T-helper 1 cell treated with Interleukin-12 subunit alpha and Interleukin-12 subunit beta and Interleukin-4 antibody, amounts not matched to agents 30 μg/mL and 1 μg/mL, for 36 hours (primary cell): ENCODE results near the gene TMEM132A.

Experiments used
- H3K27ac Mint-ChIP-seq: one replicate; pipeline ENCODE4 v1.8.0; 2021; ENCODE audit warnings: mild to moderate bottlenecking, mixed read lengths
- H3K27me3 Mint-ChIP-seq: one replicate; pipeline ENCODE4 v1.8.0; 2021; ENCODE audit warnings: low read depth, mixed read lengths
- H3K36me3 Mint-ChIP-seq: one replicate; pipeline ENCODE4 v1.8.0; 2021; ENCODE audit warnings: low read depth, mixed read lengths
- H3K4me1 Mint-ChIP-seq: one replicate; pipeline ENCODE4 v1.8.0; 2021; ENCODE audit warnings: low read depth, mixed read lengths
- H3K4me3 Mint-ChIP-seq: one replicate; pipeline ENCODE4 v1.8.0; 2021; ENCODE audit warnings: mild to moderate bottlenecking, moderate library complexity, mixed read lengths
- H3K9me3 Mint-ChIP-seq: one replicate; pipeline ENCODE4 v1.8.0; 2021; ENCODE audit warnings: mixed read lengths

TMEM132A gene

GRCh38 chr11:60934790-60935605 lies 10.7 kb downstream of the TMEM132A start:
- H3K9me3 Mint-ChIP-seq = no peaks in the 10 kb centered on the region
- no peaks in the 10 kb centered on the region for H3K36me3 Mint-ChIP-seq
- no peak overlapping the region for H3K4me3 Mint-ChIP-seq
- H3K27me3 Mint-ChIP-seq = peaks cover 1% of the 10 kb centered on the region
- H3K4me1 Mint-ChIP-seq = peaks cover under 1% of the 10 kb centered on the region
- no peak overlapping the region for H3K27ac Mint-ChIP-seq

DNA sequence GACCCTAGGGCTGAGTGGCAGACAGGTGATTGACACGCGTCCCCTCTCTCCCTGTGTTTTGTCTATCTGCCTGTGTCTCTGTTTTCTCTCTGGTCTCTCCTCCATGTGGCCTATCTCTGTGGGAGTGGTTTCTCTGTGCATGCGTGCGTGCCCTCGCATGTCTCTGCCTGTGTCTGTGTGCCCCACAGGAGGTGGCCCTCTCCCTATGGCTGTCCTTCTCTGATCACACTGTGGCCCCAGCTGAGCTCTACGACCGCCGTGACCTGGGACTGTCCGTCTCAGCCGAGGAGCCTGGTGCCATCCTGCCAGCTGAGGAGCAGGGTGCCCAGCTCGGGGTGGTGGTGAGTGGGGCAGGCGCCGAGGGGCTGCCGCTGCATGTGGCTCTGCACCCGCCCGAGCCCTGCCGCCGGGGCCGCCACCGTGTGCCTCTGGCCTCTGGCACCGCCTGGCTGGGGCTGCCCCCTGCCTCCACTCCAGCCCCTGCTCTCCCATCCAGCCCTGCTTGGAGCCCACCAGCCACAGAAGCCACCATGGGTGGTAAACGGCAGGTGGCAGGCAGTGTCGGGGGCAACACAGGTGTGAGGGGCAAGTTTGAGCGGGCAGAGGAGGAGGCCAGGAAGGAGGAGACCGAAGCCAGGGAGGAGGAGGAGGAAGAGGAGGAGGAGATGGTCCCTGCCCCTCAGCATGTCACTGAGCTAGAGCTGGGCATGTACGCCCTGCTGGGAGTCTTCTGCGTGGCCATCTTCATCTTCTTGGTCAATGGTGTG lies 11.6 kb downstream of the TMEM132A start:
- no peaks in the 10 kb centered on the region for H3K36me3 Mint-ChIP-seq
- no peaks in the 10 kb centered on the region for H3K27me3 Mint-ChIP-seq
- no peaks in the 10 kb centered on the region for H3K9me3 Mint-ChIP-seq
- H3K27ac Mint-ChIP-seq = no peak overlapping the region
- peaks cover 2% of the 10 kb centered on the region for H3K4me1 Mint-ChIP-seq
- no peak overlapping the region for H3K4me3 Mint-ChIP-seq

- no peak overlapping the region for H3K4me3 Mint-ChIP-seq
- H3K36me3 Mint-ChIP-seq = no peaks in the 10 kb centered on the region
- no peaks in the 10 kb centered on the region for H3K27me3 Mint-ChIP-seq
- no peaks in the 10 kb centered on the region for H3K9me3 Mint-ChIP-seq
- H3K27ac Mint-ChIP-seq = no peak overlapping the region
- peaks cover 2% of the 10 kb centered on the region for H3K4me1 Mint-ChIP-seq
Observed at GRCh38 chr11:60936467-60937143, 12.3 kb downstream of the TMEM132A start.

DNA sequence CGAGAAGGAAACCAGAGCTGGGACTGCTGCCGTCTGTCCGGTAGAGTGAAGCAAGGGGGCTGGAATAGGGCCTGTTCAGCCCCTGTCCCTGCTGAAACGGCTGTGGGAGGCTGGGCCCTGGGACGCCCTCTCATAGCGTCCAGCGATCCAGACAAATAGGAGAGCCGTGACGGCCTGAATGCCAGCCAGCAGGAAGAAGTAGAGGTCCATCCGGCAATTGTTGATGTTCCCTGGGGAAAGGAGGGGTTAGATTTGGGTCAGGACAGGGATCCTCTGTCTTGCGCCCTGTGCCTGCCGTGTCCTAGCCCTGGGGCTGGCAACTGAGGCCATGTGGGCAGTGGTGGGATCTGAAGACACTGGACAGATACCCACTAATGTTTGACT lies 12.9 kb downstream of the TMEM132A start:
- no peak overlapping the region for H3K4me3 Mint-ChIP-seq
- no peaks in the 10 kb centered on the region for H3K27me3 Mint-ChIP-seq
- H3K36me3 Mint-ChIP-seq = no peaks in the 10 kb centered on the region
- no peak overlapping the region for H3K27ac Mint-ChIP-seq
- H3K4me1 Mint-ChIP-seq = peaks cover 2% of the 10 kb centered on the region
- H3K9me3 Mint-ChIP-seq = no peaks in the 10 kb centered on the region

DNA sequence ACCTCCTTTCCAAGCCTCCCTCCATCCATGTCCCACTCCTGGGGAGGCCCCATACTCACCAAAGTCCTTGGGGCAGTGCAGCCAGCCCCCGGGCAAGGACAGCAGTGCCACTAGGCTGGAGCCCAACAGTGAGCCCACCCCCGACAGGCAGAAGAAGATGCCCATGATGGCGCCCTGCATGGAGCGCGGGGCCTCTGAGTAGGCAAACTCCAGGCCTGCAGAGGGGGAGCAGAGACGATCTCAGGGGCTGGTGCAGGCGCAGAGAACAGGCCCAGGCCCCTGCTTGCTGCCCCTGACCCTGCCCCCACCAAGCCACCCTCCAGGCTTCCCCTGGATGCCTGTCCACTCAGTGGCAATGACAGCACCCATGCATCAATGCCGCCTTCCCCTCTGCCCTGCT lies 13.6 kb downstream of the TMEM132A start:
- Mint-ChIP-seq H3K4me3 (no peak overlapping the region), H3K9me3 (no peaks in the 10 kb centered on the region), H3K27me3 (no peaks in the 10 kb centered on the region), H3K4me1 (peaks cover 2% of the 10 kb centered on the region), H3K36me3 (no peaks in the 10 kb centered on the region), H3K27ac (no peak overlapping the region)

- Mint-ChIP-seq H3K4me1 (peaks cover 2% of the 10 kb centered on the region), H3K27ac (no peak overlapping the region)
Observed at GRCh38 chr11:60938500-60938899, 14.2 kb downstream of the TMEM132A start.

DNA sequence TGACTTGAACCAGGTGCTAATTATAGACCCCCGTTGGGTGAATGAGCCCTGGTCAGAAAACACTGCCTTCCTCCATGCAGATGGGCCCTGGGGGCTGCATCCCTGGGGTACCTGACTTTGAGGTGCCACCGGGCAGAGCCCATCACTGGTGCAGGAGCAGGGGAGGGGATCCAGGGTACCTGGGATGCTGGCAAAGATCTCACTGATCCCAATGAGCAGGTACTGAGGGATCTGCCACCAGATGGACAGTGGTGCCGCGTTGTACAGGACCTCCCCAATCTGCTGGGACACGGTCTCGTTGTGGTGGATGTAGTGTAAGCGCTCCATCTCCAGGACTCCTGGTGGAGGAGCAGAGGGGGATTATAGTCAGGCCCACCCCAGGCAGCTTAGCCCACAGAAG lies 15.0 kb downstream of the TMEM132A start:
- Mint-ChIP-seq H3K27ac (no peak overlapping the region), H3K27me3 (no peaks in the 10 kb centered on the region), H3K4me1 (peaks cover 2% of the 10 kb centered on the region), H3K9me3 (no peaks in the 10 kb centered on the region), H3K4me3 (no peak overlapping the region), H3K36me3 (no peaks in the 10 kb centered on the region)

More at GRCh38 chr11:60938500-60938899, 14.2 kb downstream of the TMEM132A start:
- H3K27me3 Mint-ChIP-seq = no peaks in the 10 kb centered on the region
- H3K9me3 Mint-ChIP-seq = no peaks in the 10 kb centered on the region
- no peak overlapping the region for H3K4me3 Mint-ChIP-seq
- H3K36me3 Mint-ChIP-seq = no peaks in the 10 kb centered on the region

DNA sequence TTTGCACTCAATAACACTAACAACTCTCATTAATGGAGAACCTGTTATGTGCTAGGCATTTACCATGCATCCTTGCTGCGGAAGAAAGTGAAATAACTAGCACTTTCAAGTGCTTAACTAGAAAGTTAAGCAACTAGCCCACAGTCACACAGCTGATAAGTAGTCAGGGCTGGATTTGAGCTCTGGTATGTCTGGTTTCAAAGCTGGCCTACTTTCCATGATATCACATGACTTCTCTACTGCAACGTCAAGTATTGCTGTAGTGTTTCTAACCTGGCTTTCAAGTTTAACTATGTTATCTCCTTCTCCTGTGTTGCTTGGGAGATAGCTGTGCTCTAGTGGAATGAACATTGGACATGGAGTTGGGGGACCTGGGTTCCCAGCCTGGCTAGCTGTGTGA lies 15.6 kb downstream of the TMEM132A start:
- Mint-ChIP-seq H3K27ac (no peak overlapping the region), H3K36me3 (no peaks in the 10 kb centered on the region), H3K4me1 (peaks cover 2% of the 10 kb centered on the region), H3K9me3 (no peaks in the 10 kb centered on the region), H3K27me3 (no peaks in the 10 kb centered on the region), H3K4me3 (no peak overlapping the region)

DNA sequence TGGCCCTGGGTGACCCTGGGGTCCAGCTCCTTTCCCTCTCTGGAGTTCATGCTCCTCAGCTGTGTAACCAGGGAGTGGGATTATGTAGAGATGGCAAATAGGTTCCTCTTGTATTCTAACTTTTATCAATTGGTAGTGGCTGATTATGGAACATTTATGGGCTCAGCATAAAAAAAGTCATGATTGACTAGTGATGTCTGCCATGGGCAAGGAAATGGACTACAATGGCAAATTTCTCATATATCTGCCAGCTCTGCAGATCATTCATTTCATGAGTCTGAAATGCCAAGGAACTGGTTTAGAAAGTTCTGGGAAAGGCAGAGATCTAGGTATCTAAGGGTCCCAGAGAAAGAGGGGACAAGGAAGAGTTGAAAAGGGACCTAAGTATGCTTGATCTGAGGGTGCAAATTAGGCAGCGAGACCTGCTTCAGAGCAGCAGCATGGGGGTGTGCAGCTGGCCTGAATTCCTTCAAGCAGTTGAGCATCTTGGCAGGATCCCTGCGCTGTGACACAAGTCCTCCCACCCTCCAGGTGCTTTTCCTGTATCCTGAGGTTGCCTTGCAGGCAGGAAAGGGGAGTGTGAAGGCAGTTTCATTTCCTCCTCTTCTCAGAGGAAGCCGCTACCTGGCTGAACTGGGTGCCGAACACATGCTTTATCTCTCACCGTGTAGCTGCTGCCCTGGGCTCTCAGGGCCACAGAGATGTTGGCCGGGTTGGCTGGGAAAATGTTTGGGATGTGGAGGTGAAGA lies 17.3 kb downstream of the TMEM132A start:
- peaks cover 4% of the 10 kb centered on the region for H3K27me3 Mint-ChIP-seq
- H3K9me3 Mint-ChIP-seq = no peaks in the 10 kb centered on the region
- H3K4me3 Mint-ChIP-seq = no peak overlapping the region
- no peaks in the 10 kb centered on the region for H3K36me3 Mint-ChIP-seq
- H3K4me1 Mint-ChIP-seq = peaks cover 2% of the 10 kb centered on the region
- no peak overlapping the region for H3K27ac Mint-ChIP-seq

GRCh38 chr11:60942219-60942618 lies 18.0 kb downstream of the TMEM132A start:
- H3K9me3 Mint-ChIP-seq = no peaks in the 10 kb centered on the region
- H3K4me1 Mint-ChIP-seq = peaks cover 2% of the 10 kb centered on the region
- H3K27ac Mint-ChIP-seq = no peak overlapping the region
- H3K27me3 Mint-ChIP-seq = peaks cover 4% of the 10 kb centered on the region
- no peaks in the 10 kb centered on the region for H3K36me3 Mint-ChIP-seq
- no peak overlapping the region for H3K4me3 Mint-ChIP-seq

DNA sequence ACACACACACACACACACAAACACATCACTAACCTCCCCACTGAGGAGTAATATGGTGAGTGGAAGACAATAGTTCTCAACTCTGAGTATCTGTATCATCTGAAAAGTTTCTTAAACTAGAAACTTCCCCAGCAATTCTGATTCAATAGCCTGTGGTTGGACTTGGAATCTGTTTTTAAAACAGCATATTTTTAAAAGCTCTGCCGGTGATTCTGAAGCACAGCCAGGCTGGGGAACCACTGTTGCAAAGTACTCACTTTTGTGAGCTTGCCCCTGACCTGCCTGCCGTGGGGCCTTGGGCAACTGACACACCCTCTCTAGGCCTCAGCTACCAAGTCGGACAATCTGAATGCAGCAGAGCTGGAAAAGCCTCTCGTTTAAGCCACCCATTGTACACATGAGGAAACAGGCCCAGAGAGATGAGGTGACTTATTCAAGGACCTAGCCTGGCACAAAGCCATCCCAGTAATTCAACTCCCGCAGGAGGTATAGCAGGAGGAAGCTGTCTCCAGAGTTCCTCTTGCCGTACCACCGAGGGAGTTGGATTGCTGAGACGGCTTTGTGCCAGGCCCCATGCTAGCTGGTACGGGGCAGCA lies 18.8 kb downstream of the TMEM132A start:
- Mint-ChIP-seq H3K9me3 (no peaks in the 10 kb centered on the region), H3K4me1 (peaks cover 2% of the 10 kb centered on the region), H3K27ac (no peak overlapping the region), H3K36me3 (no peaks in the 10 kb centered on the region), H3K27me3 (peaks cover 4% of the 10 kb centered on the region), H3K4me3 (no peak overlapping the region)

- Mint-ChIP-seq H3K9me3 (no peaks in the 10 kb centered on the region), H3K4me1 (peaks cover 3% of the 10 kb centered on the region), H3K27ac (no peak overlapping the region), H3K27me3 (peaks cover 16% of the 10 kb centered on the region), H3K36me3 (no peaks in the 10 kb centered on the region), H3K4me3 (no peak overlapping the region)
Observed at GRCh38 chr11:60944490-60945294, 20.4 kb downstream of the TMEM132A start.

GRCh38 chr11:60945295-60945667 lies 21.0 kb downstream of the TMEM132A start:
- Mint-ChIP-seq H3K27ac (no peak overlapping the region), H3K4me3 (no peak overlapping the region)

More at GRCh38 chr11:60945295-60945667, 21.0 kb downstream of the TMEM132A start:
- Mint-ChIP-seq H3K27me3 (peaks cover 20% of the 10 kb centered on the region), H3K4me1 (peaks cover 4% of the 10 kb centered on the region), H3K36me3 (no peaks in the 10 kb centered on the region), H3K9me3 (no peaks in the 10 kb centered on the region)
